ENCODE data around the gene CDC6.

CDC6 gene

DNA sequence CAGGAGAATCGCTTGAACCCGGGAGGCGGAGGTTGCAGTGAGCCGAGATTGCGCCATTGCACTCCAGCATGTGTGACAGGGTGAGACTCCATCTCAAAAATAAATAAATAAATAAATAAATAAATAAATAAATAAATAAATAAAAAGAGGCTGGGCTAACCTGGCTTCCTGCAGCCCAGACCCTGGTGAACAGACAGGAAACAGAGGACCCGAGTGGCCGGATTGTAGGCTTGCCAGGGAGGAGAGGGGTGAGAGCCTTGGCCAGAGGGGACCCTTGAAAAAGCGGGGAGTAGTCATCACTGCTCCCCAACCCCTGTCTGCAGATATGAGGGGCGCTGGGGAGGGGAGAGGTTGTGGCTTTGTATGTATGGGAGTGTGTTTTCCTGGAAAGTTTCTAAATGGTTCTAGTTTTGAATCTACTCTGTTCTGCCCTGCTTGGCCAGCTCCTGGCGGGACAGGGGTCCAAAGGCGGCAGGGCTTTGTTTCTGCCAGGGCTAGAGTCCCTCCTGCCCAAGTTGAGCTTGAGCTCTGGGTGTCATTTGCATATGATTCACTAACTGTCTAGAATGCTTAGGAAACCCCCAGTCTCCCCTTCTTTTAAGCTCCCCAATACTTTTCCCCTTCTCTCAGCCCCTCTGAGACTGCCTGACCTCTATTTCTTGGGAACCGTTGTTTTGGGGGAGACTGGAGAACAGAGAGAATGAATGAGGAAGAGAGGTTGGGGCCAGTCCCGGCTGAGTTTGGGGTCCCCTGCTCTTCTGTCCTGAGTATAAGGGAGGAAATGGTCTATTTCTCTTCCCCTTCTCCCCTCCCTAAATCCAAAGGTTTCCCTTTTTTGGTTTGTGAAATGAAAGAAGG is 37.7 kb downstream of the CDC6 start (continued):
- no peak for TF ChIP-seq ZBTB48 (tag by site-specific recombination; IDR thresholded peaks at IDR 0.05)
- no peak for TF ChIP-seq ZBTB17 (tag by site-specific recombination; IDR thresholded peaks at IDR 0.05)
- TF ChIP-seq ZNF660 (tag by site-specific recombination; IDR thresholded peaks at IDR 0.05), result no peak
- no peak; the same call in 1 of the 2 replicates for TF ChIP-seq KLF1 (tag by site-specific recombination; IDR thresholded peaks at IDR 0.05)
- TF ChIP-seq ZFHX2 (tag by site-specific recombination; conservative IDR thresholded peaks at IDR 0.05), result no peak
- TF ChIP-seq ZNF366 (tag by site-specific recombination; conservative IDR thresholded peaks at IDR 0.05), result peak; percentile 75
- TF ChIP-seq, protein P1, sequence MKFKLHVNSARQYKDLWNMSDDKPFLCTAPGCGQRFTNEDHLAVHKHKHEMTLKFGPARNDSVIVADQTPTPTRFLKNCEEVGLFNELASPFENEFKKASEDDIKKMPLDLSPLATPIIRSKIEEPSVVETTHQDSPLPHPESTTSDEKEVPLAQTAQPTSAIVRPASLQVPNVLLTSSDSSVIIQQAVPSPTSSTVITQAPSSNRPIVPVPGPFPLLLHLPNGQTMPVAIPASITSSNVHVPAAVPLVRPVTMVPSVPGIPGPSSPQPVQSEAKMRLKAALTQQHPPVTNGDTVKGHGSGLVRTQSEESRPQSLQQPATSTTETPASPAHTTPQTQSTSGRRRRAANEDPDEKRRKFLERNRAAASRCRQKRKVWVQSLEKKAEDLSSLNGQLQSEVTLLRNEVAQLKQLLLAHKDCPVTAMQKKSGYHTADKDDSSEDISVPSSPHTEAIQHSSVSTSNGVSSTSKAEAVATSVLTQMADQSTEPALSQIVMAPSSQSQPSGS (tag by site-specific recombination; IDR thresholded peaks at IDR 0.05; ENCODE audit: low read depth), result no peak
- no peak for TF ChIP-seq ZNF121 (tag by site-specific recombination; IDR thresholded peaks at IDR 0.05)
- no peak for TF ChIP-seq ZNF549 (tag by site-specific recombination; IDR thresholded peaks at IDR 0.05)
- no peak for TF ChIP-seq SP2 (tag by site-specific recombination; IDR thresholded peaks at IDR 0.05)
- TF ChIP-seq, protein P2, sequence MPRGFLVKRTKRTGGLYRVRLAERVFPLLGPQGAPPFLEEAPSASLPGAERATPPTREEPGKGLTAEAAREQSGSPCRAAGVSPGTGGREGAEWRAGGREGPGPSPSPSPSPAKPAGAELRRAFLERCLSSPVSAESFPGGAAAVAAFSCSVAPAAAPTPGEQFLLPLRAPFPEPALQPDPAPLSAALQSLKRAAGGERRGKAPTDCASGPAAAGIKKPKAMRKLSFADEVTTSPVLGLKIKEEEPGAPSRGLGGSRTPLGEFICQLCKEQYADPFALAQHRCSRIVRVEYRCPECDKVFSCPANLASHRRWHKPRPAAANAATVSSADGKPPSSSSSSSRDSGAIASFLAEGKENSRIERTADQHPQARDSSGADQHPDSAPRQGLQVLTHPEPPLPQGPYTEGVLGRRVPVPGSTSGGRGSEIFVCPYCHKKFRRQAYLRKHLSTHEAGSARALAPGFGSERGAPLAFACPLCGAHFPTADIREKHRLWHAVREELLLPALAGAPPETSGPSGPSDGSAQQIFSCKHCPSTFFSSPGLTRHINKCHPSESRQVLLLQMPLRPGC (tag by site-specific recombination; IDR thresholded peaks at IDR 0.05), result no peak
- TF ChIP-seq ZNF768 (tag by site-specific recombination; IDR thresholded peaks at IDR 0.05), result no peak
- no peak for TF ChIP-seq ZNF473 (tag by site-specific recombination; IDR thresholded peaks at IDR 0.05)
- TF ChIP-seq, protein P3, sequence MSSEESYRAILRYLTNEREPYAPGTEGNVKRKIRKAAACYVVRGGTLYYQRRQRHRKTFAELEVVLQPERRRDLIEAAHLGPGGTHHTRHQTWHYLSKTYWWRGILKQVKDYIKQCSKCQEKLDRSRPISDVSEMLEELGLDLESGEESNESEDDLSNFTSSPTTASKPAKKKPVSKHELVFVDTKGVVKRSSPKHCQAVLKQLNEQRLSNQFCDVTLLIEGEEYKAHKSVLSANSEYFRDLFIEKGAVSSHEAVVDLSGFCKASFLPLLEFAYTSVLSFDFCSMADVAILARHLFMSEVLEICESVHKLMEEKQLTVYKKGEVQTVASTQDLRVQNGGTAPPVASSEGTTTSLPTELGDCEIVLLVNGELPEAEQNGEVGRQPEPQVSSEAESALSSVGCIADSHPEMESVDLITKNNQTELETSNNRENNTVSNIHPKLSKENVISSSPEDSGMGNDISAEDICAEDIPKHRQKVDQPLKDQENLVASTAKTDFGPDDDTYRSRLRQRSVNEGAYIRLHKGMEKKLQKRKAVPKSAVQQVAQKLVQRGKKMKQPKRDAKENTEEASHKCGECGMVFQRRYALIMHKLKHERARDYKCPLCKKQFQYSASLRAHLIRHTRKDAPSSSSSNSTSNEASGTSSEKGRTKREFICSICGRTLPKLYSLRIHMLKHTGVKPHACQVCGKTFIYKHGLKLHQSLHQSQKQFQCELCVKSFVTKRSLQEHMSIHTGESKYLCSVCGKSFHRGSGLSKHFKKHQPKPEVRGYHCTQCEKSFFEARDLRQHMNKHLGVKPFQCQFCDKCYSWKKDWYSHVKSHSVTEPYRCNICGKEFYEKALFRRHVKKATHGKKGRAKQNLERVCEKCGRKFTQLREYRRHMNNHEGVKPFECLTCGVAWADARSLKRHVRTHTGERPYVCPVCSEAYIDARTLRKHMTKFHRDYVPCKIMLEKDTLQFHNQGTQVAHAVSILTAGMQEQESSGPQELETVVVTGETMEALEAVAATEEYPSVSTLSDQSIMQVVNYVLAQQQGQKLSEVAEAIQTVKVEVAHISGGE (tag by site-specific recombination; conservative IDR thresholded peaks at IDR 0.05; ENCODE audit: low read depth), result peak; percentile 86
- TF ChIP-seq ZNF677 (tag by site-specific recombination; IDR thresholded peaks at IDR 0.05), result no peak
- TF ChIP-seq ZNF239 (tag by site-specific recombination; IDR thresholded peaks at IDR 0.05), result no peak
- no peak for TF ChIP-seq ZNF350 (tag by site-specific recombination; IDR thresholded peaks at IDR 0.05)
- TF ChIP-seq ZNF555 (tag by site-specific recombination; conservative IDR thresholded peaks at IDR 0.05), result no peak
- TF ChIP-seq ZNF701 (tag by site-specific recombination; IDR thresholded peaks at IDR 0.05), result no peak
- TF ChIP-seq, protein P4, sequence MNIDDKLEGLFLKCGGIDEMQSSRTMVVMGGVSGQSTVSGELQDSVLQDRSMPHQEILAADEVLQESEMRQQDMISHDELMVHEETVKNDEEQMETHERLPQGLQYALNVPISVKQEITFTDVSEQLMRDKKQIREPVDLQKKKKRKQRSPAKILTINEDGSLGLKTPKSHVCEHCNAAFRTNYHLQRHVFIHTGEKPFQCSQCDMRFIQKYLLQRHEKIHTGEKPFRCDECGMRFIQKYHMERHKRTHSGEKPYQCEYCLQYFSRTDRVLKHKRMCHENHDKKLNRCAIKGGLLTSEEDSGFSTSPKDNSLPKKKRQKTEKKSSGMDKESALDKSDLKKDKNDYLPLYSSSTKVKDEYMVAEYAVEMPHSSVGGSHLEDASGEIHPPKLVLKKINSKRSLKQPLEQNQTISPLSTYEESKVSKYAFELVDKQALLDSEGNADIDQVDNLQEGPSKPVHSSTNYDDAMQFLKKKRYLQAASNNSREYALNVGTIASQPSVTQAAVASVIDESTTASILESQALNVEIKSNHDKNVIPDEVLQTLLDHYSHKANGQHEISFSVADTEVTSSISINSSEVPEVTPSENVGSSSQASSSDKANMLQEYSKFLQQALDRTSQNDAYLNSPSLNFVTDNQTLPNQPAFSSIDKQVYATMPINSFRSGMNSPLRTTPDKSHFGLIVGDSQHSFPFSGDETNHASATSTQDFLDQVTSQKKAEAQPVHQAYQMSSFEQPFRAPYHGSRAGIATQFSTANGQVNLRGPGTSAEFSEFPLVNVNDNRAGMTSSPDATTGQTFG (tag by site-specific recombination; IDR thresholded peaks at IDR 0.05; ENCODE audit: borderline replicate concordance), result no peak
- peak; percentile 68; the same call in 1 of the 2 replicates for TF ChIP-seq ZBTB7A (tag by site-specific recombination; IDR thresholded peaks at IDR 0.05; ENCODE audit: low read depth)
- TF ChIP-seq ZNF830 (tag by site-specific recombination; IDR thresholded peaks at IDR 0.05; ENCODE audit: low read depth), result no peak

All from HEK293 (cell line).